HG03520 (cell line): ENCODE results near the gene RAD18.

Experiments used
- ATAC-seq: cut with Tn5 transposase; IDR thresholded peaks from one replicate; pipeline ENCODE4 v1.9.1; 2021; ENCODE audit warnings: mild to moderate bottlenecking, moderate library complexity; ENCODE audit not compliant: unreplicated experiment

Gene RAD18

DNA sequence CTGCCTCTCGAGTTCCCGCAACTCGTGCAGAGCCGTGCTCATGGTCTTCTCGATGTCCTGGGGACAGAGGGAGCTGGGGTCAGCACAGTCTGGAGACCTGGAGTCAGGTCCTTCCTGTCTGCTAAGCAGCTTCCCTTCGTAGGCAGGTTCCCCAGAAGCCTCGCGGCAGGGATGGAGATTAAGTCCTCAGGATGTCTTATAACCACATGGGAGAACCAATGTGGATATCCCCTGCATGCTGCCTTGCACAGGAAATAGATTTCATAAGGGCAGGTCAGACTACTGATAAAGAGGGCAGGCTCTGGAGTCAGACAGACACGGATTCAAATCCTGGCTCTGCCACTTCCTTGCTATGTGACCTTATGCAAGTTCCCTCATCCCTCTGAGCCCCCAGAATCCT is 22.6 kb upstream of the RAD18 start:
- no peak for ATAC-seq

DNA sequence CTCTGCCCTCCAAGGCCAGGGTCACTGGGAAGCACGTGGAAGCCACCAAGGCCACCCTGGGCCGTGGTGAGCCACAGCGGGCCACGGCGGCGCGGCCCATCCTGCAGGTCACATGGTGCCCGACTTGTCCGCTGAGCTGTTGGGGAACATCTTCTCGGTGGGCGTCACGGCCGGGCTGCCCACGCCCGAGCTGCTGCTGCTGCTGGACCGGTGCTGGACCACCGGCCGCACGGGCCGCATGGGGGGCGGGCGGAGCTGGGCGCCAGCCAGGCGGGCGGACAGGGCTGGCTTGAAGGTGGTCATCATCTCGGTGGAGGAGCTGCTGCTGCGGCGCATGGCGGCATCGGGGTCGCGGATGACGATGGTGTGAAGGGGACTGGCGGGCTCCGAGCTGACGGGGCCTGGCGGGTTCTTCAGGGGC is 22.1 kb upstream of the RAD18 start:
- ATAC-seq = no peak

DNA sequence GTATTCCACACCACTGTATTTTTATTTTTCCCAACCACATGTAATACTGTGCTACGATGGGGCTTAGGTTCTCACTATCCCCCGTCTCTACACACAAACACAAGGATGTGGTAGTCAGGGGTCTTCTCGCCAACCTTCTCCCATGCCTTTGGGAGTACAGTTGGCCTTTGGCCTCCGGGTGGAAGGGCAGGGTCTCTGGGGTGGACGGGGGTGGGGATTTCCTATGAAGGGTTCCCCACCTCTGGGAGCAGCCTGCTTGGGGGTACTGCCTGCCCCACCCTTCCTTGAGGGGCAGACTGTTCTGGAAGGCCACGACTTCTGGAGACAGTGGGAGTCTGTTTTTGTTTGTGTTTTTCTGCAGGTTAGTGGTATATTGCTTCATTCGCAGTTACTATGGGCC is 21.3 kb upstream of the RAD18 start:
- no peak for ATAC-seq

DNA sequence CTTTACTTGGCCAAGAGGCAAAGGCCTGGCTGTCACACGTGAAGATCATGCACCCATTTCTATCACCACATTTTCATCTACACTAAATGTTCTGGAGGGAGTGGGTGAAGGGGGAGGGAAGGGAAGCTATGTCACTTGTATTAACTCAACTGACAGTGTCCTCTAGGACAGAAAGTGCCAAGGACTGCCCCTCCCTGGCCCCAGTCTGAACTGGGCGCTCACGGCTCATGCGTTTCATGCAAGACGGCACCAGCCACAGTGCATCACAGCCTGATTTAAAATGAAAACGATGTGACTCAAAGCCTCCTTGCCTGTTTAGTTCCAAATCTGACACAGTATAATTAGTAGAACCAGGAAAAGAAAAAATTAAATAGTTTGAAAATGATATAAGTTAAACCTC is 20.8 kb upstream of the RAD18 start:
- no peak for ATAC-seq

DNA sequence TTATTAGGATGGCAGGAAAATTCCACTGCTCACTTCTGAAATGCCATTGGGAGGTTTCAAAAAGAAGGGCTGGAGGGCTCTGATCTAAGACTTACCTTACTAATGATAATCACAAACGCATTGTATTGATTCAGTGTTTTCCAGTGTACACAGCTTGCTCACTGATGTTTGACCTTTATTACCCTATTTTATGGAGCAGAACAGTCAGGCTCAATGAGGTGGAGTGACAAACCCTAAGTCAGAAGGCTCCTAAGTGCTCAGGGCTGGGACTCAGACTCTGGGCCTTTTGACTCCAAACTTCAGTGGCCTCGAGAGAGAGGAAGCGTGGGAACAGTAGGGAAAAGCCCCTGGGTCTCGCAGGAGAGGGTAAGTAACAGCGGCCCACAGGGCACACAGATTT is 20.3 kb upstream of the RAD18 start:
- ATAC-seq = no peak

DNA sequence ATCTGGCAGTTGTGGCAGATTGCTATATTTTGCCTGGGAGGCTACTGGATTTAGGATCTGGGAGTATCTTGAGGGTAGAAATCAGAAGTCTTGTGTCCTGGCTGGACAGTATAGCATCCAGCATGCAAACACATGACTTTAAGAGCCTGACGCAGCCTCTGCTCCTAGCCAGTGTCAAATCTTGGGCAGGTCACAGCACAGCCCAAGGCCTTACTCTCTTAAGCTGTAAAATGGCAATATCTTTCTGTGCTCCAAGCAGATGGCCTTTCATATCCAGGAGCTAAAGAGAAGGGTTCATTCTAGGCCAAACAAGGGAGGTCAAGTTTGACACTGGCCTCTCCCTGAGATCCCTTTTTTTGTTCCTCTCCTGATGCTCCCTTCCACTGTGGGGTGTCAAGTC is 19.8 kb upstream of the RAD18 start:
- ATAC-seq = no peak

DNA sequence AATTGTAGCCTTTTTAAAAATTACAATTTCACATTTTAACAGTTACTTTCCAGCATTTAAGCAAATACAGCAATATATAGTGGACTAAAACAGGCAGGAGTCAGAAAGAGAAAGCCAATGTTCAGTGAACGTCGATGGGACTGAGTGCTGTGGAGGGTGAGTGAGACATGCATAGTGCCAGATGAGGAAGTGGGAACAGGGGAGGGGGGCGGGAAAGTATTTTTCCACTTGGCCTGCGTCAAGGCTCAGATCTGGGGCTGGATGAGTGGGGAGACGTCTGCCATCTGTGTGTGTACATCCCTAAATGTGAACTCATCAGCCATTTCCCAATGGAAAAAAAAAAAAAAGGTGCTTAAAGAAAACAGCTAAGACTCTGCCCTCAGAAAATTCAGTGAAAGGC is 19.2 kb upstream of the RAD18 start:
- no peak for ATAC-seq

DNA sequence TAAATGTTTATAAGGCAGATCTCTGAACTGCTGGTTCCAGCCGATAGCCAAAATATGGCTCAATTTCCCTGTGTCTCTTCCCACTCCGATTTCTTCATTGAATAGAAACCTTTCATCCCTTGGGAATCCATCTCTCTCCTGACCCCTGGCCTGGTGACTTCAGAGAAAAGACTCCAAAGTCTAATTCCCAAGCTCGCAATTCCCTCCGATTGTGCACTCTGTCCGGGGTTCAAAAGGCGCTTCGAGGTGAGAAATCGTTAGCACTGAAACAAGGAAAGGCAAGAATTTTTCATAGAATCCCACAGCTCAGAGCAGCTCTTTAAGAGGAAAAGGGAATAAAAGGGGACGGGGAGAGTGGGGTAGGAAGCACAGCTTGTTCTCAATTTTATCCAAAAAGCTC is 18.4 kb upstream of the RAD18 start:
- ATAC-seq = no peak

DNA sequence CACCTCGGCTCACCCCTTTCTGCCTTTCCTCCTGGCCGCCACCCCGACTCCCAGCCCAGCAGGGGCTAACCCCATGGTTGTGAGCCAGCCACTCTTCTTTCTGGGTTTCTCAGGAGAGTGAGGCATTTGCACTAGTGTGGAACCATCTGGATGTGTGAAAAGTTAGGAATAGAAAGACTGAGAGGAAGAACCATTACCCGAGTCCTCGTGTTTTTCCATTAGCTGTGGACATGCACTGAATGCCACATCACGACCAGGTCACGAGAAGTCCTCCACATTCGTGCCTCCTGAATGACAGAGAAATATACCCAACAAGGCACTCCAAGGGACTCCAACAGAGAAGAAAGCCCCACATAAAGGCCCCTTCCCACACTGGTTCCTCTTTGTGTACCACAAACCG is 18.0 kb upstream of the RAD18 start:
- no peak for ATAC-seq

DNA sequence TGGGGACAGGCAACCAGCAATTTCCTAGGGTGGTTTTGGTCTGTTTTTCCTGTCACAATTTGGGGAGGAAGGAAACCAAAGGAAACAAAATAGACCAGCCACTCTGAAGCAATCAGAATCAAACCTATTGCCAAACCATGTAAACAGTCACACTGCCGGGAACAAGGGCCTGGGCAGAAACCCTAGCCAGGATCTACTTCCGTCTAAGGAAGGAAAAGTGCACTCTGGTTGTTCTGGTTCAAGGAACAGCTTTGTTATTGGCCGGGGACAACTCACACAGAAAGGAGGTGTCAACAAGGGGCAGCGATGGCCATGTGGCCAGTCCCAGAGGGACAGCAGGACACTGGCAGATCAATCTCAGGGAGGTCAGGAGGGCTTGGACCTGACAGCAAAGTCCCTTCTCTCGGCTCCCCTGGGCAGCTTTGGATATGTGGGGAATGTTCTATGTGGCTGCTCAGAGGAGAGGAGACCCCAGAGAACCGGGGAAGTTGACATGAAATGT is 17.5 kb upstream of the RAD18 start:
- ATAC-seq = no peak

DNA sequence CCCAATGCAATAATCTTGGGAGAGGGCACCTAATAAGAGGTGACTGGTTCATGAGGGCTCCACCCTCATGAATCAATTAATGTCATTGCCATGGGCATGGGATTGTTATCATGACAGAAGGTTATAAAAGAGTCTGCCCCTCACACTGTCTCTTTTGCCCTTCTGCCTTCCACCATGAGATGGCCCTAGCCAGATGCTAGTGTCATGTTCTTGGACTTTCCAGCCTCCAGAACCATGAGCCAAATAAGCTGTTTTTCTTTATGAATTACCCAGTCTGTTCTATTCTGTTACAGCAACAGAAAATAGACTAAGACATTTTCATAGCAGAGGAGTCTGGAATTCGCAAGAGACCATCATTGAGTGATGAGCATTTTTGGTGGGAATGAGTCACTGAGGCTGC is 16.0 kb upstream of the RAD18 start:
- no peak for ATAC-seq

DNA sequence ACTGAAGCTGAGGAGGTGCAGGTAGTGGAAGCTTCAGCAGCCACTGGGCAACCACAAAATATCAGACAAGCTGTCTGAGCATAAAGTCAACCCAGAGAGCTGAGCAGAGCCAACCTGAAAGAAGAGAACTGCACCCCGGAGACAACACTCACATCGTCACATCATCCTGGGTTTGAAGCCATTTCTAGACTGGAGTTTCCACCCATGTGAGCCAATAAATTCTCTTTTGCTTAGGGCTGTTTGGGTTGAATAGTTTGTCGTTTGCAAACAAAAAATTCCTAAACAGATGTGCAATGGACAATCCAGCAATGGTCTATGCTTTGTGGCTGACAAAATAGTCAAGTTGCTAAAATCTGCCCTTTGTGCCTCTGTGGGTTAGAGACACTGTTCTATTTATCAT is 15.3 kb upstream of the RAD18 start:
- no peak for ATAC-seq

DNA sequence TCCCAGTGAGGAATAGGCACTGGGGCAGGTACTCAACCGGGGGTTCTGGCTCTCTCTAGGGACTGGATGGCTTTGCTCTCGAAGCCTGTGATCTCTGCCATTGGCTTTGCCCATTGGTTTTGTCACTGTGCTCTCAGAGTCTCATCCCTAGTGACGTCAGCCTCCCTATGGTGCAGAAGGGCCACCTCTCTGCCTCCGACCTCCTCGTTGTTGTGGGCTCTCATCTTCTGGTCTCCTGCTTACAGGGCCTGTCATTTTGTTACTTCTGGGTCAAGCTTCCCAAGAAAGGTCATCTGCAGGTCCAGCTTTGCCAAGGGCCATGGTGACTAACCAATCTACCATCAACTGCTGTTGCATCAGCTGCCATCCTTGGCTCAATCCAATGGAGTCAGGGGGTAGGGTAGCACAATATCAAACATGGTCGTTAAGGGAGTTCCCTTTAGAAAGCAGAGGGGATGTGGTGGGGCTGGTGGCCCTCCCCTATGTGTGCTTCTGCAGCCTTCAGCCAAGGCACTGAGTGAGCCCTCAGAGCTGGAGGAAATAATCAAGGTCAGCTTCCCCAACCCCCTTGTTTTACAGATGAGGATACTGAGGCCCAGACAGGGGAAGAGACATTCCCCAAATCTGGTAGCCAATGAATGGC is 13.4 kb upstream of the RAD18 start:
- no peak for ATAC-seq

DNA sequence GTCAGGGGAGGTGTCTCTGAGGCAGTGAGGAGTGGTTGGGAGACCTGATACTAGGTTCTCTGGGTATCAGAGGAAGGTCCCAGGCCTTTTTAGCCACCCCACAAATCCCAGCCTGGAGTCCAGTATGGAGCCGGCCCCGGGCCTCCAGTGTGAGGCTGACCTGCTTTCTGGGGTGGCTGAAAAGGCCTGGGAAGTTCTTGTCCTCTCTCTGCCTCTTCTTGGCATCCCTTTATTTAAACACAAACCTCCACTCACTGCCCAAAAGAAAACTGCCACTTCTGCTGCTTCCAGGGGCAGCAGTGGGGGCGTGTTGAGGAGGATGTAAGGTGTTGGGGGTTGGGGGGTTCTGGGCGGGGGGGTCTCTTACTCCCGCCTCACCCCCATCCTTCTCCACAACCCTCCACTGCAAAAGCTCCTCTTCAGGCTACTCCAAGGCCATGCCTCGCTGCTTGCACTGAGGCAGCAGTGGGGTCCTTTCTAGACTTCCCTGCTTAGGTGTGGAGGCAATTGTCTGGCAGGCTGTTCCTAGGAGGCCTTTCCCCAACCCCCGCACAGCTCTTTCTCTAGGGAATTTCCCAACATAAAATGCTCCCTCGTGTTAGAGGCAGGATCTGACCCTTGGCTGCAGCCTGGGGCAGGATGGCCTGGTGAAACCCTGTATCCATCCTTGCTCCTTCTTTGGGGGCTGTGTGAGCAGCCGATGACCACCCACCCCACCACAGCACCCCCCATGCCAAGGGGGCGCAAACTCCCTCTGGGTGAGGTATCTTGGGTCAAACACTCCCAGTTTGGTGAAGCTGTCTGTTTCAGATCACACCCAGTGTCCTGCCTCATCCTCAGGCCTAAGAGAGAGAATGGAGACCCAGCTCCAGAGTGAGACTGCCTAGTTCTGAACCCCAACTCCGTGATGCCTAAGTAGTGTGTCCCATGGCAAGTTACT is 12.1 kb upstream of the RAD18 start:
- ATAC-seq = no peak

DNA sequence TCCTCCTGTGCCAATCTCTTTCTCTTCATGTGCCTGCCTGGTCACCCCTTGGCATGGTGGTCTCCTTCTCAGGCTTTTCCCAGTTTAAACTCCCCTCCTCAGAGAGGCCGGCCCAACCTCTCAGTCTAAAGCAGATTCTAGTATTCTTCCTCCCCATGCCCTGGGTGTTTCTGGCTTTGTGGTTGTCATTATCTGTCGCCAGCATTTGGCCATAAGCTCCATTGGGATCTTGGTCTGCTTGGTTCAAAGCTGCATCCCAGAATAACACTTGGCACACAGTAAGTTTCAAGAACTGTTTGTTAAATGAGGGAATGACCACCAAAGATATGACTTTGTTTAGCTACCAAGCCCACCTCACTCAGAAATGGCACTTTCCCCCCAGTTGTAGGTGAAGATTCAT is 11.2 kb upstream of the RAD18 start:
- no peak for ATAC-seq

DNA sequence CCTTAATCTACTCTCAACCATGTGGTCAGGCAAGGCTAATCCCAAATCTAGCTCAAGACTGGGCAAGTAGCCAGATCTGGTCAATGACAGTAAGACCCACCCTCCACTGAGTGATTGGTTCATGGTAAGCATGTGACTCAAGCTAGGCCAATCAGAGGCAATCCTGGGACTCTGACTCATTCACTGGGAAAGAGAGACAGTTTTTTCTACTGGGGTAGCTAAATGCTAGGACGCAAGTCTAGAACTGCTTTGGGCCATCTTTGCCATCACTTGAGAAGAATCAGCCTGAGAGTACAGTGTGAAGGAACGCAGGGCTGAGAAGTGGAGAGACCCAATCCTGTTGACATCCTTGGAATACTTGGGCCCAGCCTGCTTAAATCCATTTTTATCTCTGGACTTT is 9.4 kb upstream of the RAD18 start:
- no peak for ATAC-seq

DNA sequence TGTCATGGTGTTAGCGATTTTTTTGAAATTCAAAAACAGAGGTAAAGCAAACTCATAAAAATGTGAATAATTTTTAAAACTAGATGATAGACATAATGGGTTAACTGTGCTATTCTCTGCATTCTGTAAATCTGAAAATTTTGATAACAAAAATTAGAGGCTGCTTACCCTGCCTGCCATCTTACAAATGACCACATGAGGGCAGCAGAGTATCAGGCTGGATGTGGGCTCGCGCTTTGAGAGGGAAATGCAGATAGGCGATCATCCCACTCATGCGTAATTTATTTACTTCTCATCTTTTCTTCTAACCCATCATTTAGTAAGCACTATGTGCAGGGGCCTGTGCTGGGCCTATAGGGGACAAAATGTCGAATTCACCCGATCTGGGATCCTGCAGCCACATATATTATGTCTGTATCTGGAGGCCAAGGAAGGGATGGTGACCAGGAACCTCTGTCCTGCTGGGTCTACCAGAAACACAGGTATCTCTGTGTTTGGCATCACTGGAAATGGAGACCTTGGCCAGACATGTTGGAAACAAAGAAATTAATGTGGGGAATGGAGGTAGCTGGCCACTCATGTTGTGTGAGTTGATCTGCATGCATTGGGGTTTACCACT is 7.8 kb upstream of the RAD18 start:
- peak; percentile 54 for ATAC-seq

DNA sequence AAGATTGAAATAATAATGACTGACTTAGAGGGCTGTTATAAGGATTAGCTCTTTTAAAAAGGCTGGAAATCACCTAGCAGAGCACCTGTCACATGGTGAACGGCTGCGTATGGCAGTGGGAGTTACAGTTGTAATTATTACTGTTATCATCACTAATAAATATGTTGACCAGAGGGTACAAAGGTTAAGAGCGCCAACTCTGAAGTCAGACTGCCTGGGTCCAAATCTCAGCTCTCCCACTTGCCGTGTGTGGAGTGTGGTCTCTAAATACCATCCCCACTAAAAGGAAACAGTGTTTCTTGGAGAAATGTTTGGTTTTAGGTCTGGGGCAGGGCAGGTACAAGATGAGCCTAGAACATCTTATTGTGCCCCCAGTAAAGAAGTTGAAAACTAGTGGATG is 6.0 kb upstream of the RAD18 start:
- no peak for ATAC-seq

DNA sequence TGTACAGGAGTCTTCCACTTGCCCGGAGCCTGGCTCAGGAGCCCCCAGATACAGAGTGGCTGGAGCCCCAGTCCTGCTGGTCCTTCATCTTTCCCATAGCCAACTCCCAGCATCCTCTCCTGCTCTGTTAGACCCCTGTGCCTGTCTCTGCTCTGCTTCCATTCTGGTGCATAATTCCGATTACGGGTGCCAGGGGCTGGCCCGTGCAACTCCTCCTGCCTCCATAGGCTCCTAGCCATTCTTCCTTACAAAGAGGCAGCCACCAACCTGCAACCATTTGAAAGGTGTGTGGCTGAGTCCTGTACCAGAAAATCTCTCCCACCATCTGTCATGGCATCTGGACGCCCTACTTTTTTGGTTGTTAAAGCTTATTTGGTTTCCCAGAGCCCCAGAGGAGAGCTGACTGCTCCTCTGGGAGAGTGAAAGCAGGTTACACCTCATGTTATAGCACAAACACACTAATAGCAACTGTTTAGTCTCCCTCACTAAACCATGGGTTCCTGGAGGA is 5.2 kb upstream of the RAD18 start:
- ATAC-seq = no peak

DNA sequence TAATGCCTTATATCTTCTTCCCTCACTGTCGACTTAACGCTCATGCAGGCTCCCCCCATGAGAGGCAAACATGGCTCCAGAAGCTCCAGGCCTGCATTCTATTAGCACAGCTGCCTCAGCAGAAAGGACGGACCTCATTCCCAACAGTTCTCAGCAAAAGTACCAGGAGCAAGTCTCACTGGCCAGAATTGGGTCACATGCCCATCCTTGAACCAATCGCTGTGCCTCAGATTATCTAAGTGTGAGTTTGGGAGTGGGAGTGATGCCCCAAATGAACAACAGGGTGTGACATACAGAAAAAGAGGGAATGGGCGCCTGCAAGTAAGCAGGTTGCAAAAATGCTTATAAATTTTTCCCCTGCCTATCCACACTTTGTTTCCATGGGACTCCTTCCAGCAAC is 4.3 kb upstream of the RAD18 start:
- no peak for ATAC-seq

DNA sequence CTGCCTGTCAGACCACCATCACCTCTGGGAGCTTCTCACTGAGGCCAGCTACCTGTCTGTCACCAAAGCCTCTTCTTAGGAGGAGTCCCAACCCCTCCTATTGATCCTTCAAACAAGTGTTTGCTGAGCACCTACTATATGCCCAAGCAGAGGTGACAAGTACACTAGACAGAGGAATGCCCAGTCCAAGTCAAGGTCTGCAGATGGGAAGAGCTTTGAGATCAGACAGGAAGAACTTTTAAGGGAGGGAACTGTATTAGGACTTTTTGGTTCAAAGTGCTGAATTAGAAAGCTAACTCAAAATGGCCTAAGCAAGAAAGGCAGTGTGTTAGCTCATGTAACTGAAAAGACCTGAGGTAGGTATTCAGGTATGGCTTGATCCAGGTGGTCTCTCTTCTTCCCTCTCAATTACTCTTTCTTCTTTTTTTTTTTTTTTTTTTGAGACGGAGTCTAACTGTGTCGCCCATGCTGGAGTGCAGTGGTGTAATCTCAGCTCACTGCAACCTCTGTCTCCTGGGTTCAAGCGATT is 3.6 kb upstream of the RAD18 start:
- ATAC-seq = no peak
